ENCODE measurements around the gene GP2.
A peak's percentile ranks its signal among the peaks of the same experiment; 100 is the strongest.

Gene GP2

DNA sequence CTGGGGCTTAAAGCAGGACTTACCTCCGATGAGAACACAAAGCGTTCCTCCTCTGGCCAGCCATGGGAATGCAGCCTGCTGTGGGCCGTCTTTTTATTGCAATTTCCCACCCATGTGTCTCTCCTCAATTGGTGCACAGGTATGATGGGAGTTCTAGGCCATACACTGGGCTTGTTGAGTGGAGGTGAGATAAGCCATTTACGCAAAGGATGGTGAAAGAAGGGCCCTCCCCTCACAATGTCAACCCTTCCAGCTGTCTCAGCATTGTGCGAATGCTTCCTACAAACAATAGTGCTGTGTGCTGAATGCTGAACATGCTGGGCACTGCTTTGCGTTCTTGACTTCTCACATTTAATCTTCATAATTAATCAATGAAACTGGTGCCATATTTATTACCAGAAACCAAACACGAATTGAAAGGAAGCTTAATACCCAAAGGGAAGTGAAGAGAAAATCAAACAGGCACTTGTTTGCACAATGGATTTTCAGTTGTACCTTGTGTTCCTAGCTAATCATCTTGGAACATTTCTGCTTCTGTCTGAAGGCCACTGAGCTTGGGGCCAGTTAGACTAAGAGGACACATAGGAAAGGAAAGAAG lies at the start of gene GP2:
Gene GP2, minus strand, starts transcription at position 70 of the 598 bp plus-strand sequence. CDS start 1,082 bp downstream, outside the sequence.
- DNase-seq = no peak

DNA sequence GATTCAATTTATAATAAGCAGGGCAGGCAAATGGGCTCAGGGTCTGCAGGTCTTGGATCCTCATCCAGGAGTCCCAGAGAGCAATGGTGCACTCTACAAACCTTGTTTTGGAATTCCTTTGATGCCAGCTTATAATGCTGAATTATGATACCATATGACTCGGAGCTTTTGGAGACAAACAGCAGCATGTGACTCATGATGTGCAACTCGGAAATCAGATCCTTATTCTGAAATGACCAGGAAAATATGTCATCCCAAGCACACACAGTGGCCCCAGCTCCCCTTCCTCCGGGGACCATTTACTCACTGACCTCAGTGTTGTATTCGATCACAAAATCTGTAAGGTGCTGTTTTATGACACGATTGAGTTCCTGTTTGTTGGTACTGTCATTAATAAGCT lies 45.4 kb upstream of the GP2 start:
- no peak for DNase-seq

DNA sequence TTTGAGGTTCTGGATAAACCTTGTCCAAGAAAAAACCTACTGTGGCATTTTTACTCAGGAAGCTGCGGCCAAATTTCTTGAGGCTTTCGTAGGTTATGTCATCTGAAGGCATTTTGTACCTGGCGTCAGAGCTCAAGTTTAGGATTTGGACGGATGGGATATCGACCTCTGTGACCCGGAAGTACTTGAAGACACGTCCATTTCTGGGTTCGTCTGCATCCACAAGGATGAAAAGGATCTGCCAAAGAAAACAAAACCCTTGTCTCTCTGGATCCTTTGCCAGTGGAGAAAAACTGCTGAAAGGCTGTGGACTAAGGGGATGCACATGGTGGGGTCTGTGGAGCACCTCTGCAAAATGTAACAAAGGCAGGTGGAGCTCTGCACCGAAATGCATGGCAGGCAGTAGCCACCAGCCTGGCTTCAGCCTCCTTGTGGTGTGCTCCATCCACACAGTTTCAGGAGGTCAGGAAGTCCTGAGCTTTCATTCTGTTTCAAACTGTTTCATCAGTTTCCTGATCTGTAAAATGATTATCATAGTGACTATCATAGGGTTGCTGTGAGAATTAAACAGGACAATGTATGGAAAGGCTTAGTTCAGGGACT lies 42.2 kb upstream of the GP2 start:
- DNase-seq = no peak

DNA sequence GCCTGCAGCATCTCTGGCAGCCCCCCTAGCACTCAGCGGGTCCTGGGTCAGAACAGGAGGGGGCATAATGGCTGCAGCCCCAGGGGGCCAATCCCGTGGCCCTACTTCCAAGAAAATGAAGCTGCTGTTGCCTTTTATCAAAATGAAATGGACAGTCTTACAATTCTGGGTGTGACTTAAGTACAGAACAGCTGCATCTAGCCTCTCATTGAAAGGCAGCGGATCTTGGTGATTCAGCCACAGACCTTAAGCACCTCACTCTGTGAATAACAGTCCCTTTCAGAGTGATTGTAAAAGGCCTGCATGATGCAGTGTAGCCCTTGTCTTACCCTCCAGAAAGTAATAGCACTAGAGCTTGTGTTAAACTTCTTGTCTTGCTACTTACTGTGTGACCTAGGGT lies 36.7 kb upstream of the GP2 start:
- DNase-seq = no peak

DNA sequence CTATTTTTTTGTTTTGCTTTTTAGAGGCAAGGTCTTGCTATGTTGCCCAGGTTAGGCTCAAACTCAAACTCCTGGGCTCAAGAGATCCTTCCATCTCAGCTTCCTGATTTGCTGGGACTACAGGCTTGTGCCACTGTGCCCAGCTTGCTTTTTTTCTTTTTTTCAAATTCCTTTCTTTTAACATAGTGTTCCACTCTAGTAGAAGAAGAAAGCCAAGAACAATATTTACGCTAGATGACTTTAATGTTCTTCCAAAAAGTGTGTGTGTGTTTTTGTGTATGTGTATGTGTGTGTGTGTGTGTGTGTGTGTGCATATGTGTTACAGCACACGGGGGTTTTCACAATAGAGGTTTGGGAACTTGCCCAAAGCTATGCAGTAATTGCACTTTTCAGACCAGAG lies 35.9 kb upstream of the GP2 start:
- DNase-seq = no peak

DNA sequence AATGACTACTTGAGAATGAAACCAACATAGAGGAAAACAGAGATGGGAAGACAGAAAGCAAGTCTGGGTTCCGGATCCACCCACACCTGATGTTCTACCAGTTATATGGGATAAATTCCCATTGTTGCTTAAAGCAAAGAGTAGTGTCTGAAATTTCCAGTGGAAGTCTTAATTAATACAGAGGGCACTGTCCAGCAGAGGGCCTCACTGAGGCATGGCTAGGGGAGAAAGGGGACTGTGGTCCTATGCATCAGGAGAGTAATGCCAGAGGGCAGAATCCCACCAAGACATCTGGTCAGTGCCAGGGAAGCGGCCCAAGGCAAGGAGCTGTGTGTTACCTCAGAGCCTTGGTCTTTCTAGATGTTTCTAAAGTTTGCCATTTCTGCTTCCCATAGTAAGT lies 32.7 kb upstream of the GP2 start:
- no peak for DNase-seq

DNA sequence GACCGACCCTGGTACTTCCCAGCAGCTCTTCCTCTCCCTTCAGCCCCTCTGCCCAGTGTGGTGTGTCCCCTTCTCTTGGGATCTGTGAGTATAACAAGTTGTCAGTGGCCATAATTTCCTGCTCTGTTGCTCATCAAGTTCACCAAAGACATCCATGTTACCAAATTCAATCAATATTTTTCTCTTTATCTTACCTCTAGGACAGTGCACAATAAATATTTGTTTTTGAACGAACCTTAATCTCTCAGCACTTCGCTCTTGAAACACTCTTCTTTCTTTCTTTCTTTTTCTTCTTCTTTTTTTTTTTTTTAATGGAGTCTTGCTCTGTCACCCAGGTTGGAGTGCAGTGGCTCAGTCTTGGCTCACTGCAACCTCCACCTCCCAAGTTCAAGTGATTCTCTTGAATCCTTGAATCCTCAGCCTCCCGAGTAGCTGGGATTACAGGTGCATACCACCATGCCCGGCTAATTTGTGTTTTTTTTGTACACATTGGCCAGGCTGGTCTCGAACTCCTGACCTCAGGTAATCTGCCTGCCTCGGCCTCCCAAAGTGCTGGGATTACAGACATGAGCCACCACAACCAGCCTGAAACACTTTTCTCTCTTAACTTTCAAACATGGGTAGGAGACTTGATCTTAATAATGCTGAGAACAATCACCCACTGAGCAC lies 27.9 kb upstream of the GP2 start:
- no peak for DNase-seq

DNA sequence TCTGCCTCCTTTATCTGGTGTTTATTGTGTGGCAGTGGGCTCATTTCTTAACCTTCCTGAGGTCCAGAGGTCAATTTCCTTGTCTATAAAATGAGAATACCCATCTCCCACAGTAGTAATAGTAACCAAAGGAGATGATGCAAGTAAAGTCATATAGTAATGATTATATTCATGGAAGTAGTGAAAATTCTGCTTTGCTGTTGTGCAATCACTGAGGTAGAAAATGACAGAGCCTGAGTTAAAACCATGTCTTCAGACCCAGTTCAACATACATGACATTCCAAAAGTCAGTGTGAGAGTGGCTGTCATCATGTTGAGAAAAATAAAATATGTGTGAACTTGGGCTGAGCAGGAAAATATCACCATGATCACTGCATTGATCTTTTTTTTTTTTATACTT lies 26.1 kb upstream of the GP2 start:
- no peak for DNase-seq

DNA sequence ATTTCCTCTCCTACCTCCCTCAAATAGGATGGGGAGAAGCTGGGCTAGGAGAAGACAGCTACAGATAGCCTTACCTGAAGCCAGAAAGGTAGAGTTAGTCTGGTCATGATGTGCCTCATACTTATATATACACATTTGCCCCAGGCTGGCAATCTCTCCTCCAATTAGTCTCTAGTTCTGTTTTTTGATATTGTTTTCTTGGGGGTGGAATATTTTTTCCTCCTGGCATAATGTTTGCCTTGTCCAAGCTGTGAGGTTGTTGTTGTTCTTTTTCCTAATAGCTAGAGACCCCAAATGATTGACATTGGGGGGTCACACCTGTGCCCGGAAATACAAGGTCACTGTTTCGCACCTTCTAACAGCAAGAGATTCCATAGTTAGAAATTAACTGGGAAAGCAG lies 25.3 kb upstream of the GP2 start, which contains the start of gene UMOD:
Gene UMOD, minus strand, starts transcription at position 101 of the 400 bp plus-strand sequence. CDS start 1,978 bp downstream, outside the sequence.
- DNase-seq = no peak

DNA sequence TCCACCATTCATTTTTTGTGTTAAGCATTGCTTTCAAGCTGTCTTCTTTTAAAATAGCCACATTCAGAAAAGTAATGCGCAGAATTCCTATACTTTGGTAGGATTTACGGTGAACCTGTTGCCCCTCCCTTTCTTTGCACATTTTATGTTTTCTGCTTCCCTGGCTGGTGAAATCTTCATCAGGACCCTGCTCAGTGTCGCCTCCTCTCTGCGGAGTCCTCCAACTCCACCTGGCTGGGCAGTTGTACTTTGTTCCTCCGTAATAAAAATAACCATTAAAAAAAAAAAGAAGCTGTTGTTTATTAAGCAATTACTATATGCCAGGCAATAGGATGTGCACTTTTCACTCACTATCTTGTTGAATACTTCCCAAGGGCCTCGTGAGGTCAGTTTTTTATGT lies 22.3 kb upstream of the GP2 start:
- no peak for DNase-seq

DNA sequence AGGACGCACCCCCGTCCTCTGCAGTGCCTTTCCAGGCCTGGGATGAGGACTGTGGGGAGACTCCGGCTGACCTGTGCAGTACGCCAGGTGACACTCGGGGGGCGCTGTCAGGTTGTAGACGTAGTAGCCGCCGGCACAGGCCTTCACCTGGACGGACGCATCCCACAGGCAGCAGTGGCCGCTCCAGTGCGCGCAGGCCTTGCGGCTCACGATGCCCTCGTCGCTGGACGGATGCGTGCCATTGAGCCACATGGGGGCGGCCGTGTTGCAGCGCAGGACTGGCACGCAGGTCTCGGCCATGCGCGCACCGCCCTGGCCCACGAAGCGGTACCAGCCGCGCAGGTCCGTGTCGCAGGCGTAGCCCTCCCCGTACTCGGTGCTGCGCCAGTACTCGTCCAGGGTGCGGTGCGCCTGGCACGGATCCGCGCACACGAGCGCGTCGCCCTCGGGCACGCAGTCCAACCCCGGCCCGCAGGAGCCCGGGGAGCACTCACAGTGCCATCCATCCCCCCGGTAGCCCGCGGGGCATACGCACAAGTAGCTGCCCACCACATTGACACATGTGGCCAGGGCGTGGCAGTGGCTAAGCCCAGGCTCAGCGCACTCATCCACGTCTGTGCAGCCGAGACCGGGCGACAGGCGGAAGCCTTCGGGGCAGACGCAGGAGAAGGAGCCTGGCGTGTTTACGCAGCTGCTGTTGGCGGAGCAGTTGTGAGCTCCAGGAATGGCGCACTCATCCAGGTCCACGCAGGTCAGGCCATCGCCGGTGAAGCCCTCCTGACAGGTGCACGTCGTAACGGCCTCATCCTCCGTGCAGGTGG lies 21.3 kb upstream of the GP2 start:
- DNase-seq = peak in 1 of 3 experiments; percentile 16

DNA sequence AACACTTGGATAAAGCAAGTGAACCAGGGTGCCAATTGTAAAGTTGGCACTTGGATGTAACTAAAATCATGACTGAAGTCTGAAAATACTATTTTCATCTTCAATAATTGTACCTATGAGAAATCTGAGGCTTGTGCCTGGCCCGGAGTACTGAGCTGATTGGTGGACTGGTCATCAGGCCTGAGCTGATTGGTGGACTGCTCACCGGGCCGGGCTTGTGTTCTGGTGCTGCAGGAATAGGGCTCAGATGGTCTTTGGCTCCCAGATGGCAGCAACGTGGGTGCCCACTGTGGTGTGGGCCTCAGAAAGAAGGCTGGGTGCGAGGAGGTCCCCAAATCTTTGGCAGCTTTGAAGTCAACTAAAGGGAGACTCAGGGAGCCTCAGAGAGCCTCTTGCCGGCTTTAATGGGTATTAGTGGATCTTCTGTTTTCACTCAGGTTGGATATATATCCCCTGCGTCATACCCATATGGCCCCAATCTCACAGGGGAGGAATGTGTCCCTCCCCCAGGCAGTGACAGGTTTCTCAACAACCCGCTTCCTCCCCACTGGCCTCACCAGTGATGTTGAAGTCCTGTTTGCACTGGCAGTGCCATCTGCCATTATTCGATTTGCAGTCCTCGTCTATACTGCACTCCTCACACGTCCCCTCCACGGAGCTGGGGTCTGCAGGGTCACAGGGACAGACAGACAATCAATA lies 20.5 kb upstream of the GP2 start:
- DNase-seq = no peak

DNA sequence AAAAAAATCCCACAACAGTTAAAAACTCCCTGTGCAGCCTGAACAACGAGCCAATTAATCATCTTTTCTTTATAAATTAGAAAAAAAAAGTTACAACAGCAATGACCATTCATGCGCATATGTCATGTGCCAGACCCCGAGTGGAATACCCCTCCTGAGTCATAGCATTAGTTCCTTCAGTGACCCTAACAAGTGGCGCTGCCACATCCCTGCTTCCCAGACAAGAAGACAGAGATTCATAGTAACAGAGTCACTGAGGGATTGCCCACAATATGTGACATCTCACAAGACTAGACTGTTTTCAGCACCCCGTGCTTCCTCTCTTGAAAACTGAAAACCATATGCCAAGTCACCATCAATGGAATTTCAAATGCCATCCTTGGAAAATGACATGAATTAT lies 17.3 kb upstream of the GP2 start:
- DNase-seq = no peak

DNA sequence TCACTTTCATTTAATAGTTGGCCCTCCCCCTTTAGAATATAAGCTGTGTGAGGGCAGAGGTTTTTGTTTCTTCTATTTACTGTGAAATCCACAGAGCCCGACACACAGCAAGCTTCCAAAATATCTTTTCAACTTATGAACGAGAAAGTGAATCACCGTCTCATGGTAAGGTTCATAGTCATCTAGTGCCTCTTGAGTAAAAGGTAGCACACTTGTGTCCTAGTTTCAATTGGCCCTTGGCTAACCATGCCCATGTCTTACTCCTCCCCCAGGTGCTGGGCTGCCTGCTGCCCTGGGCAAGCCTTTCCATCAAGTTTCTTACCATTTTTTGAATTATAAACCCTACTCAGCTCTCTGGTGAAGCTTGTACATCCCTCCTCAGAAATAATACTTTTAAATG lies 12.4 kb upstream of the GP2 start:
- no peak for DNase-seq

DNA sequence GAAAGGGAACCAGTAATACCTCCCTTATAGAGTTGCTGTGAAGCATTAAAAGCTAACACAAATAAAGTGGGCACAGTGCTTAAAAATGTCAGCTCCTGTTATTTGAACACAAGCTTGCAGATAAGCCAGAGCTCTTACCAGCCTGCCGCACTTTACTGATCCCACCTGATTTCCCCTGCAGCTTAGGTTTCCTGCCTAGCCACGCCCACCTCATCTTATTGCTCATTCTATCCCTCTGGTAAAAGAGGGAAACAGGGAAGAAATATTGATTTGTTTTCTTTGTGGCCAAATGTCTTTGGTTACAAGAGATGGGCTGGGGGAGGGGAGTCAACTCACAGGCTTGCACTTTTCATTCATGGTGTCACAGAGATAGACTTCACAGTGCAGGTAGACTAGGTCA lies 9.6 kb upstream of the GP2 start:
- DNase-seq = peak in 1 of 3 experiments; percentile 10

DNA sequence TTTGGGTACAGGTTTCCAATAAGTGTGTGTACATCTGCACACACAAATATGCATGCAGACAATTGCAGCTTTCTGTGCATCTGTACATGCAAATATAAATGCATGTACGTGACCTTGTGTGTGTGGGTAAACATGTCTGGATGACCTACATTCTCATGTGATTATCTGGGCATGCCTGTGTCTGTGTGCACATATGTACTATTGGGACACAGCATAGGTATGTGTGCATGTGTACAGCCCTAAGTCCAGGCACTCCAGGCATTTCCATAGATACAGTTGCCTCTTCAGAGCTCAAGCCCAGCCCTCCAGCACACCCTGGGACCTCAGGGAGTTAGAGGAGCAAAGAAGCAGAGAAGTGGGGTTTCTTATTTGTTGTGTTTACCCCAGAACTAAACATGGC lies 7.1 kb upstream of the GP2 start:
- no peak for DNase-seq

DNA sequence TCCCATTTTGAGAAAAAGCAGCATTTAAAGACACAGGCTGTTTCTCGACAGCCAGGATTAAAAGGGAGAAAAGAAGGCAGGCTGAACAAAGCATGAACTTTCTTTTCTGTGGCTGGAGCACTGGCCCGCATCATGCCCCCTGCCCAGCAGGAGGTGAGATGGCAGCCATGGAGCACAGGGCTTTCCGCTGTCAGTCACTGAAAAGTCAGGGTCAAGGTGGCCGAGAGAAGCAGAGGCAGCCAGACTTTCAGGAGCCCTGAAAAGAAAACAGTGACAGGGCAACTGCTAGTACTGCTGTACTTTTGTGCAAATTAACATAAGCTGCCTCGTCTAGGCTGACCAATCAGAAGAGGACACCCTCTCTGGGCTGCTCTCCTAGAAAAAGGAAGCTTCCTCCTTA lies 5.8 kb upstream of the GP2 start:
- DNase-seq = no peak

DNA sequence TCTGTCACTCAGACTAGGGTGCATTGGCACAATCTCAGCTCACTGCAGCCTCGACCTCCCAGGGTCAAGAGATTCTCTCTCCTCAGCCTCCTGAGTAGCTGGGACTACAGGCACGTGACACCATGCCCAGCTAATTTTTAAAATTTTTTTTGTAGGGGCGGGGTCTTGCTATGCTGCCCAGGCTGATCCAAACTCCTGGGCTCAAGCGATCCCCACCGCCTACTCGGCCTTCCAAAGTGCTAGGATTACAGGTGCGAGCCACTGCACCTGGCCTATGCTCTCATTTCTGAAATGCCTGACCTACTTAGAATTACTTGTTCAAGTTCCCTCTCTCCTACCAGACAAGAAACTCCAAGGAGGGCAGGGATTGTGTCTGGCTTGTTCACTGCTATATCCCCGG lies 5.1 kb upstream of the GP2 start:
- no peak for DNase-seq

DNA sequence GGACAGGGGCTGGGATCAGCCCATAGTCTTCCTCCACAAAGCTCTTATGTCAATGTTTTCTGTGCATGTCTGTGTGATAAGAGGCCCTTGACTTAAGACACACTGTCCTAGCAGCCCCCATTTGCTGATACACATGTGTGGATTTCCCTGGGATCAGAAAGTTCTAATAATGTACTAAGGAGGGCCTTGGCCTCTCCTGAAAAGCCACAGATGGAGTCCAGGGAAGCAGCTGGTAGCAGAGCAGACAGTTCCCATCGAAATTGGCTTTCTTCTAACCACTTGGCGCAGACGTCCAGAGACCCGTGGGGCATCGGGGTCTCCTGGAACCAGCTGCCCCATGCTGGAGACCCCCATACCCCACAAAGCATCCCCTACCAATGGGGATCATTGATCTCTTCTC lies 4.3 kb upstream of the GP2 start:
- no peak for DNase-seq

DNA sequence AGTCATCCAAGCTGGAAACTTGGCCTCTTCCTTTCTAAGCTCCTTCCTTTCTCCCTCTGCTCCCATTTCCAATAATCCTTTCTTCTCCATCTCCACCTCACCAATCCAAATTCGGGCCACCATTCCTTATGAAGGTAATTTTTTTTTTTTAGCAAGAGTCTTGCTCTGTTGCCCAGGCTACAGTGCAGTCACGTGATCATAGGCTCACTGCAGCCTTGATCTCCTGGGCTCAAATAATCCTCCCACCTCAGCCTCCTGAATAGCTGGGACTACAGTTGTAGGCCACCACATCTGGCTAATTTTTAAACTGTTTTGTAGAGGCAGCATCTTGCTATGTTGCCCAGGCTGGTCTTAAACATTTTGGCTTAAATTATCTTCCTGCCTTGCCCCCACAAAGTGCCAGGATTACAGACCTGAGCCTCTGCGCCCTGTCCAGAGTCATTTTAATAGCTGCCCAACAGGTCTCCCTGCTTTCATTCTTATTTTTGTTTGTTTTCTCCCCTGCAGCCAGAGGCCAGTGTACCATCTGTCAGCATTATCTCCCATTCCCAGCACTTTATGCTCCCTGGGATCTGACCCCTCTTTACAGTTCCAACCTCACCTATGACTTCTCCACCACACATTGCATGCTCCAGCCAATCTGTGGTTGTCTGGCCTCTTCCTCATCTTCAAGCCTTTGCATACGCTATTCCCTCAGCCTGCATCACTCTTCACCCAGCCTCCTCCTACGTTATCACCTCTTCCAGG lies 2.3 kb upstream of the GP2 start:
- no peak for DNase-seq

DNA sequence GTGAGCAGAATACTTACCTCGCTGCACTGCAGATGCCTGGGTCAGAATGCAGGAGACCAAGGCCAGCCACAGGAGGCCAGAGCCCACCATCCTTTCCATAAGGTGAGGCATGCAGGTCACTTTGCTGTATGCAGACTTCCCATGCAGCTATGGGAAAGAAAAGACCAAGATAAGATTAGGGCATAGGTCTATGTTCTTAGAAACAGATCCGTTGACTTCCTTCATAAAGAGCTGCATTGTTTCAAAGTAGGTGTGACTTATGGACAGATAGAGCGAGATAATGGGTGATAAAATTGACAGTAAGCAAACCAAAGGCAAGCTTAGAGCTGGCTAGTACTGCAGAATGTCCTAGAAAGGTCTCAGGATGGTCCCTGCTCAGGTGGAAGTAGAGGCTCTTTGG lies 992 bp downstream of the GP2 start:
- no peak for DNase-seq

DNA sequence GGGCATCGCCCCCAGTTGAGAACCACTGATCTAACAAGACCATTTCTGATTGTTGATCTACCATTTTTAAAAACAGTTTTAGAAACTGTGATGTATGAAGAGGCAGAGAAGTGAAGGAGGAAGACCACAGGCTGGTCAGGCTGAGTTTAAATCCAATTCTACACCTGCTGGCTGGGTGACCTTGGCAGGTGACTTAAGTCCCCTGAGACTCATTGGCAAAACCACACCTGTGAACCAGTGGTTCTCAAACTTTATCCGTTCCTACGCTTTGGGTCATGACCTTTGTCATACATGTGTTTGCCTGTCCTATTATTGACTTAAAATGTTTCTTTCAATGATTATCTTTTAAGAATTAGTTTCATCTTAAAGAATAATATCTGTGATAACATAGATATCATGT lies 2.3 kb downstream of the GP2 start:
- DNase-seq = no peak

Measured in NCI-H1417 (cell line).